ENCODE results near the gene CCDC117.
"Not testable (repeated sequence)": the region's sequence is repeated elsewhere in the genome, so short reads cannot be mapped to it uniquely, and the experiment has no call there.

Gene CCDC117

DNA sequence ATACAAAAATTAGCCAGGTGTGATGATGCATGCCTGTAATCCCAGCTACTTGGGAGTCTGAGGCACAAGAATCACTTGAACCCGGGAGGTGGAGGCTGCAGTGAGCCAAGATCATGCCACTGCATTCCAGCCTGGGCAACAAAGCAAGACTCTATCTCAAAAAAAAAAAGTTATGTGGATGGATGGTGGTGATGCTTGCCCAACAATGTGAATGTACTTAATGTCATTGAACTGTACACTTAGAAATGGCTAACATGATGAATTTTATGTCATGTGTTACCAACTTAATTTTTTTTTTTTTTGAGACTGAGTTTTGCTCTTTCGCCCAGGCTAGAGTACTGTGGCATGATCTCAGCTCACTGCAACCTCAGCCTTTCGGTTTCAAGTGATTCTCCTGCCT lies 18.0 kb upstream of the CCDC117 start:
- not testable (repeated sequence) for H3K27me3 Mint-ChIP-seq; H3K27ac Mint-ChIP-seq; H3K4me3 Mint-ChIP-seq; H3K9me3 Mint-ChIP-seq; H3K4me1 Mint-ChIP-seq (ENCODE audit: low read depth)
- peaks cover 23% of the 10 kb centered on the region for H3K36me3 Mint-ChIP-seq (ENCODE audit: low read depth)

DNA sequence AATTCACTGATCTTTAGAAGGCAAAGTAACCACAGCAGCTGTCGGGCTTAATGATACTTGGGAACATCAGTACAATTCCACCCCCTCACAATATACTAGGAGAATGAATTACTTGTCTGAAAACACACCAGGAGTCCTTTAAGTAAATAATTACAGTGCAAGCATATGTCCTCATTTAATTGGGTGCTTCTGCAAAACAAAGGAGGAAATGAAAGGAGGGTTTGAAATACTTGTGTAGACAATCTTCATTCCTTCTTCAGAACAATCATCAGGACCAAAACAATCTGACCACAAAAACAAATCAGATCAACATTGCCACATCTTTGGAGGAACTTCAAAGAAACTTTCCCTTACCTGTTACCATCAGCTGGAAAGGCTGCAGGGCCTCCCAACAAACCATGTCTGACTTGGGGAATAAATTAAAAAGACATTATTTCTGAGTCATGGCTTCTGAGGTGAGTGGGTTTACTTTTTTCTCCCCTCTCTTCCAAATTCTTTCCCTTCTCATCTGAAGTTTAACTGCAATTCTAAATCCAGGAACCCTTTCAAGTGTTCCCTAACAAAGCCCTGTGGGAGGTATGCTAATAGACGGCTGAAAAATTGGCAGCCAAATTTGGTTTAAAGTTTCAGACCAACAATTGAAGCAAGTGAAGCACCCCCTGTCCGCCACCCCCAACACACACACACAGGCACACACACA lies 12.5 kb upstream of the CCDC117 start:
- H3K4me1 Mint-ChIP-seq (ENCODE audit: low read depth): peaks cover 9% of the 10 kb centered on the region
- H3K27ac Mint-ChIP-seq: no peak overlapping the region
- H3K4me3 Mint-ChIP-seq: no peak overlapping the region
- H3K27me3 Mint-ChIP-seq: no peaks in the 10 kb centered on the region
- no peaks in the 10 kb centered on the region for H3K9me3 Mint-ChIP-seq
- peaks cover 4% of the 10 kb centered on the region for H3K36me3 Mint-ChIP-seq (ENCODE audit: low read depth)

DNA sequence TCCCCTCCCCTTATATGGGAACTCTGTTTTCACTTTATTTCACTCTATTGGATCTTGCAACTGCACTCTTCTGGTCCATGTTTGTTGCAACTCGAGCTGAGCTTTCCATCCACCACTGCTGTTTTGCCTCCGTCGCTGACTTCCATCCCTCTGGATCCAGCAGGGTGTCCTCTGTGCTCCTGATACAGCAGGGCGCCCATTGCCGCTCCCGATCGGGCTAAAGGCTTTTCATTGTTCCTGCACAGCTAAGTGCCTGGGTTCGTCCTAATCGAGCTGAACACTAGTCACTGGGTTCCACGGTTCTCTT lies 11.1 kb upstream of the CCDC117 start:
- H3K27ac Mint-ChIP-seq: no peak overlapping the region
- no peaks in the 10 kb centered on the region for H3K36me3 Mint-ChIP-seq (ENCODE audit: low read depth)
- H3K4me1 Mint-ChIP-seq (ENCODE audit: low read depth): peaks cover 9% of the 10 kb centered on the region
- H3K27me3 Mint-ChIP-seq: no peaks in the 10 kb centered on the region
- H3K9me3 Mint-ChIP-seq: no peaks in the 10 kb centered on the region
- no peak overlapping the region for H3K4me3 Mint-ChIP-seq

DNA sequence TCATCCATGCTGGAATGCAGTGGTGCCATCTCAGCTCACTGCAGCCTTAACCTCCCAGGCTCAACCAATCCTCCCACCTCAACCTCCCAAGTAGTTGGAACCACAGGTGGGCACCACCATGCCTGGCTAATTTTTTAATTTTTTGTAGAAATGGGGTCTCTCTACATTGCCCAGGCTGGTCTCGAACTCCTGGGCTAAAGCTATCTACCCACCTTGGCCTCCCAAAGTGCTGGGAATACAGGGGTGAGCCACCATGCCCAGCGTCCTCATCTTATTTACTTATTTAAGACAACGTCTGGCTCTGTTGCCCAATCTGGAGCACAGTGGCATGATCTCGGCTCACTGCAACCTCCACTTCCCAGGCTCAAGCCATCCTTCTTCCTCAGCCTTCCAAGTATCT lies 10.5 kb upstream of the CCDC117 start:
- not testable (repeated sequence) for H3K9me3 Mint-ChIP-seq; H3K36me3 Mint-ChIP-seq (ENCODE audit: low read depth); H3K27me3 Mint-ChIP-seq; H3K4me3 Mint-ChIP-seq; H3K4me1 Mint-ChIP-seq (ENCODE audit: low read depth); H3K27ac Mint-ChIP-seq

DNA sequence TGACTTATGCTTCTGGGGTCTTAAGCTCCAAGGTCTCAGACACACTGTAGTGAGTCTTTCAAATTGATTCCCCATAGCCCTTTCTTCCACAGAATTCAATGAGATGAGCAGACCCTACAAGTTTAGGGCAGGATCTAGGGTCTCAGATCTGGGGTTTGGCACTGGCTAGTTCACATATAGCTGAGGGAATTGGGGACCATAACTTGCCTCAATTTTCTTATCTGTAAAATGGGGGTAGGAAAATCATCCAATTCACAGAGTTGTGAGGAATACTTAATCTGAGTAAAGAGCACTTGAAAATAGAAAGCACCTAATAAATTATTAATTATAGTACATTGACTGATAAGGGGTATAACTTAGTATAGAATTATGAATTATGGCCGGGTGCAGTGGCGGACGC lies 5.9 kb upstream of the CCDC117 start:
- no peak overlapping the region for H3K27ac Mint-ChIP-seq
- no peaks in the 10 kb centered on the region for H3K36me3 Mint-ChIP-seq (ENCODE audit: low read depth)
- H3K27me3 Mint-ChIP-seq: no peaks in the 10 kb centered on the region
- no peaks in the 10 kb centered on the region for H3K9me3 Mint-ChIP-seq
- H3K4me1 Mint-ChIP-seq (ENCODE audit: low read depth): no peaks in the 10 kb centered on the region
- H3K4me3 Mint-ChIP-seq: no peak overlapping the region

DNA sequence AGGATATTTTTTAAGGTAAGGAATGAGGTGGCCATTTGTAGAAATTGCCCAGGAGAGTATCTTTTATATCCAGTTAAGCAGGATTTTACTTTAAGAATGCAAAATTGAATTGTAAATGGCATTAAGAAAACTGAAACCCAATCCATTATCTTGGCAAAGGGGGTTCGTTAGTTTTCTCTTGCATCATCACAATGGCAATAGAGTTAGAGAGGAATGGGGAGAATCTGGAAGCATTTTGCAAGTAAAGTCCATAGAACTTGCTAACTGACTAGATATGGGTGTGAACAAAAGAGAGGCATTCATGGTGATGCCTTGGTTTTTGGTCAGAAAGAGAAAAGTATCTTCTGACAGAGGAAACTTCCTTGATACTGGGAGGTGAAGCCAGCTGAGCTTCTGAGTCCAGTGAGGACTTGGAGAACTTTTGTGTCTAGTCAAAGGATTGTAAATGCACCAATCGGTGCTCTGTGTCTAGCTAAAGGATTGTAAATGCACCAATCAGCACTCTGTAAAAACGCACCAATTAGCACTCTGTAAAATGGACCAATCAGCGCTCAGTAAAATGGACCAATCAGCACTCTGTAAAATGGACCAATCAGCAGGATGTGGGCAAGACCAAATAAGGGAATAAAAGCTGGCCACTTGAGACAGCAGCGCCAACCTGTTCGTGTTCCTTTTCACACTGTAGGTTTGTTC lies 3.6 kb upstream of the CCDC117 start:
- no peaks in the 10 kb centered on the region for H3K27me3 Mint-ChIP-seq
- no peak overlapping the region for H3K27ac Mint-ChIP-seq
- peaks cover 6% of the 10 kb centered on the region for H3K36me3 Mint-ChIP-seq (ENCODE audit: low read depth)
- no peak overlapping the region for H3K4me3 Mint-ChIP-seq
- H3K9me3 Mint-ChIP-seq: no peaks in the 10 kb centered on the region
- peaks cover 9% of the 10 kb centered on the region for H3K4me1 Mint-ChIP-seq (ENCODE audit: low read depth)

DNA sequence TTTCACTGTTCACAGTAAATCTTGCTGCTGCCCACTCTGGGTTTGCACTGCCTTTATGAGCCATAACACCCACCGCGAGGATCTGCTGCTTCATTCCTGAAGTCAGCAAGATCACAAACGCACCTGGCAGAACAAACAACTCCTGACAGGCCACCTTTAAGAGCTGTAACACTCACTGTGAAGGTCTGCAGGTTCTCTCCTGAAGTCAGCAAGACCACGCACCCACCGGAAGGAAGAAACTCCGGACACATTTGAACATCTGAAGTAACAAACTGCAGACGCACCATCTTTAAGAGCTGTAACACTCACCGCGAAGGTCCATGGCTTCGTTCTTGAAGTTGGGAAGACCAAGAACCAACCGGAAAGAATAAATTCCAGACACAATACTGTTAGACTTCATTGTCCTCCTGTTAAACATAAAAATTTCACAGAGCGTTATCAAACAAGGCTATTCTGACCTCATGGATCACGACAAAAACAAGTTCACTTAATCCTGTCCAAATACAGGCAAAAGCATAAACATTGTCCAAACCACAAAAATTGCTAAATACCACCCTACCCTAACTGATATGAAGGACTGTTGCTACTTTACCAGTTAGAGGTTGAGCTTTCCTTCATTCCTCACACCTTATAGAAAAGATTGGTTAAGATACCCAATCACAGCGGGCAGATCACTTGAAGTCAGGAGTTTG lies 3.0 kb upstream of the CCDC117 start:
- Mint-ChIP-seq H3K4me3 (no peak overlapping the region), H3K4me1 (ENCODE audit: low read depth) (peaks cover 15% of the 10 kb centered on the region), H3K36me3 (ENCODE audit: low read depth) (peaks cover 10% of the 10 kb centered on the region), H3K27me3 (no peaks in the 10 kb centered on the region), H3K27ac (no peak overlapping the region), H3K9me3 (no peaks in the 10 kb centered on the region)

DNA sequence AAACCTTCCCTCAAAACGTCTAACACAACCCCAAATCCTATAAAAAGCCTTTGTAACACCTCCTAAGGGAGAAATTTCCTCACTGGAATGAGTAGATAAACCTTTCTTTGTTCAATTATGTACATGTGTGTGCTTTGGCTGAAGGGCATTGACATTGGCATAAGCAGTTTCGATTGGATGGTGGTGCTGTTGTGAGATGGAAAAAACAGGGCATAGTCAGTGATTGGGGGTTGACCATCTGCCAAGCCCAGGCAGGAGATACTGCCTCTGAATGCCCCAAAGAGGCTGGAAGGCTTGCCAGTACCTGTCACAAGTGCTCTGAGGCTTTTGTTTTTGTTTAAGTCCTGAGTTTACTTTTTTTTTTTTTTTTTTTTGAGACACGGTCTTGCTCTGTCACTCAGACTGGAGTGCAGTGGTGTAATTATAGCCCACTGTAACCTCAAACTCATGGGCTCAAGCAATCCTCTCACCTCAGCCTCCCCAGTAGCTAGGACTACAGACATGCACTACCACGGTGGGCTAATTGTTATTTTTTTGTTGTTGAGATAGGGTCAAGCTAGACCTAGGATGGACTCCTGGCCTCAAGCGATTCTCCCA lies 1.2 kb upstream of the CCDC117 start:
- Mint-ChIP-seq H3K4me3 (no peak overlapping the region), H3K27ac (no peak overlapping the region), H3K36me3 (ENCODE audit: low read depth) (peaks cover 26% of the 10 kb centered on the region), H3K4me1 (ENCODE audit: low read depth) (peaks cover 30% of the 10 kb centered on the region), H3K27me3 (no peaks in the 10 kb centered on the region), H3K9me3 (no peaks in the 10 kb centered on the region)

DNA sequence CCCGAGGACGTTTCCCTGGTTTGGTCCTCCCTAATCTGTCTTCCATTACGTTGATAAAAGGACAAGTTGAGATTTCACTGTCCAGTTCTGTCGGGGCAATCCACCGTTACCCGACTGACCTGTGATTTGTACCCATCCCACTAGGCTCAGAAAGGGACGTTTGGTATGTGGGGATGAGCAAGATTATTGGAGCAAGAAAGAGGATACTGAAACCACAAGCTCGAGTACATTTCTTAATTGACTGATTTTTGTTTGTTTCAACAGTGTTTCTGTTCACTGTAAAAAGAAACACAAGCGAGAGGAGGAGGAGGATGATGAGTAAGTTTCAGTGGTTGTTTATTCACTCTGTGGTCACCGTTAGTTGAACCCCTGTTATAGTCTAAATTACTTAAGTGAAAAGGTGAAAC lies 969 bp downstream of the CCDC117 start:
- Mint-ChIP-seq H3K4me3 (peak overlapping the region; percentile 91), H3K27ac (peak overlapping the region; percentile 92), H3K36me3 (ENCODE audit: low read depth) (peaks cover 26% of the 10 kb centered on the region)

DNA sequence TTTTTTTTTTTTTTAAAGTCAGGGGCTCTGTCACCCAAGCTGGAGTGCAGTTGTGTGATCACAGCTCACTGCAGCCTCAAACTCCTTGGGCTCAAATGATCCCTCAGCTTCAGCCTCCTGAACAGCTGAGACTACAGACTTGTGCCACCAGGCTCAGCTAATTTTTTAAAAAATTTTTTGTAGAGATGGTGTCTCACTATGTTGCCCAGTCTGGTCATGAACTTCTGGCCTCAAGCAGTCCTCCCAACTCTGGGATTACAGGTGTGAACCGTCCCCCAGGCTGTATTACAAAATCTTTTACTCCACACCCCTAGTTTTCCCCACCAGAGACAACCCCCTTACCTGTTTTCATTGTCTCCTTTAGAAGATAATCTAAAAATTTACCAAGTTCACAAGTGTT lies 1.9 kb downstream of the CCDC117 start:
- Mint-ChIP-seq H3K4me3 (peak overlapping the region; percentile 91), H3K9me3 (no peaks in the 10 kb centered on the region), H3K4me1 (ENCODE audit: low read depth) (peaks cover 32% of the 10 kb centered on the region), H3K36me3 (ENCODE audit: low read depth) (peaks cover 26% of the 10 kb centered on the region), H3K27me3 (no peaks in the 10 kb centered on the region), H3K27ac (peak overlapping the region; percentile 58)

More for the DNA sequence above, 969 bp downstream of the CCDC117 start:
- H3K27me3 Mint-ChIP-seq: no peaks in the 10 kb centered on the region
- peaks cover 30% of the 10 kb centered on the region for H3K4me1 Mint-ChIP-seq (ENCODE audit: low read depth)
- no peaks in the 10 kb centered on the region for H3K9me3 Mint-ChIP-seq

DNA sequence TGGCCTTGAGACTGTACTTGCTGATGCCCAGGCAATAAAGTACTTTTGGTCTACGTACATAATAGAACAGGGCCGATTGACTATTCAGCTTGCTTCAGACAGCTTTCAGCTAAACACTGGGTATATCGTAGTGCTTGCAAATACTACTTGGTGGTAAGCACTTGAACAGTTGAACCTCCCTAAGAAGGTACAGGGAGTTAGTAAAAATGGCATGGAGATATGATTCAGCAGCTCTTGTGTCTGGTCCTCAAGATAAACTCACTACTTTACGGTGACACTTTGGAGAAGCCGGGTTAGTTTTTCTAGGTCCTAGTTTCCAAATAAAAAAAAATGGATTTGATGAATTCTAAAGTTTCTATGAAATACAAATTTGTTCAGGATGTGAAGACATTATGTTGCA lies 7.3 kb downstream of the CCDC117 start:
- H3K9me3 Mint-ChIP-seq: no peaks in the 10 kb centered on the region
- no peak overlapping the region for H3K4me3 Mint-ChIP-seq
- peaks cover 30% of the 10 kb centered on the region for H3K4me1 Mint-ChIP-seq (ENCODE audit: low read depth)
- H3K27ac Mint-ChIP-seq: no peak overlapping the region
- H3K36me3 Mint-ChIP-seq (ENCODE audit: low read depth): peaks cover 42% of the 10 kb centered on the region
- no peaks in the 10 kb centered on the region for H3K27me3 Mint-ChIP-seq

DNA sequence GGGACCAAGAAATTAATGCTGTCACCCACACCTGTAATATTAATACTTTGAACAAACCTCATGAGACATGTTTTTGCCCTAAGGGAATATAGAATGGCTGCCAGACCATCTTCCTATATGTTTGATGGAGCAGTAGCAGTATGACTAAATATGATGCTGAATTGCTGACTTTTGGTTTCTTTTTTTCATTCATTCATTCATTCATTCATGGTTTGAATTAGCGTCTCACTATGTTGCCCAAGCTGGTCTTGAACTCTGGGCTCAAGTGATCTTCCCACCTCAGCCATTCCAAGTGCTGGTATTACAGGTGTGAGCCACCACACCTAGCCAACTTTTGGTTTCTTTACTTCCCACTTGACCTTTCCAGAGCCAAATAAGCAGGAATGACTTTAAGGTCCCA lies 7.8 kb downstream of the CCDC117 start:
- H3K9me3 Mint-ChIP-seq: no peaks in the 10 kb centered on the region
- H3K36me3 Mint-ChIP-seq (ENCODE audit: low read depth): peaks cover 42% of the 10 kb centered on the region
- no peak overlapping the region for H3K4me3 Mint-ChIP-seq
- H3K27me3 Mint-ChIP-seq: no peaks in the 10 kb centered on the region
- peaks cover 27% of the 10 kb centered on the region for H3K4me1 Mint-ChIP-seq (ENCODE audit: low read depth)
- H3K27ac Mint-ChIP-seq: no peak overlapping the region

DNA sequence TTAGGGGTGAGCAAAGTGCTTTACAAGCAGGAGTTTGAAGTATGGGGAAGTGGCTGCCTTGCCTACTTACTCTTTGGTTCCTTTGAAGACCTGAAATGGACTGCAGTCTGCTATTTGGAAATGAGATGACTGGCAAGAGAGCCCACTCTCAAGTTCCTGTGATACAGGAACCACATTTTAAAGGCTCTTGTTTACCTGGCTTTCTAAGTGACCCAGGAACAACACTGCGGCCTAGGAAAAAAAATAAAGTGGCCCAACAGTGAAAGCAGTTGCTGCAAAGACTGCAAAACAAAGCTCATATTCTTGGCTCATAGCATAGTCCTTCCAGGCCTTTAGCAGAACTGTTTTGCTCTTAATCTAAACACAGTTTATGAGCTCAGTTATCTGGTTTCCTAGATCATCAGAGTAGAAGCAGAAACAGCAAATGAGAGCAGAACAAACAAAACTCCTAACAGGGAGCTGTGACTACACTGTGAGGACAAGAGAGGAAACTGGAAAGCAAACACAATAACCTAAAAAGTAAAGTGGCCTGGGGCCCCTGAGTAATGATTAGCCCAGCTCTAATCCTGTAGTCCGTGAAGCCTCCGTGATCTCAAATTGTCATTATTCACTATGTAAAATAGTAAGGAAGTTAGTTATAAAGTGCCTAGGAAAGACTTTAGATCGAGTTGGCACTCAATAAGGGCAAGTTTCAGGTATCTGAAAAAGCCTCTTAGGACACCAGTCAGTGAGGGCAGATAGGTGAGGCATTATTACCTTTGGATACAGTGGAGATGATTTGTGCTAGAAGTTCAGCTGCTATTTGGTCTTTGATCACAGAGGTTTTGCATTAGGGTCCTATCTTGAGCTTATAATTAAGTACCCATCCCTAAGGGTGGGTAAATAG lies 11.5 kb downstream of the CCDC117 start:
- H3K27me3 Mint-ChIP-seq: no peaks in the 10 kb centered on the region
- H3K36me3 Mint-ChIP-seq (ENCODE audit: low read depth): peaks cover 62% of the 10 kb centered on the region
- H3K4me3 Mint-ChIP-seq: no peak overlapping the region
- H3K9me3 Mint-ChIP-seq: no peaks in the 10 kb centered on the region
- H3K27ac Mint-ChIP-seq: no peak overlapping the region
- peaks cover 25% of the 10 kb centered on the region for H3K4me1 Mint-ChIP-seq (ENCODE audit: low read depth)

DNA sequence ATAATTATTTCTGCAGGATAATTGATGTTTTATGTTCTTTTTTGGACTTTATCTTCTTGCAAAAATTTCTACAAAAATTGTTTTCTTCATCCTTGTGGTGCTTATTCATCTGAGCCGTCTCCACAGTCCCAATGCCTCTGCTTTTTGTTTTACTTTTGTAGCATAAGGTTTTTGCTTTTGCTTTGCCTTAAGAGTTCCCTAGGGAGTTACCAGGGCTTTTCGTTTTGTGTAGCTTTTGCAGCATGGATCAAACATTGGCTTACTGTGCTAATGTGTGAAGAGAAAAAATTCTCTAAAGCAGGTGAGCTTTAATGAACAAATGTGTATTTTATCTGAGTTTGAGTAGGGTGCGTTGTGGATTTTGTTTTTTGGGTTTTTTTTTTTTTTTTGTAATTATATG lies 16.1 kb downstream of the CCDC117 start:
- no peaks in the 10 kb centered on the region for H3K9me3 Mint-ChIP-seq
- H3K4me3 Mint-ChIP-seq: no peak overlapping the region
- no peaks in the 10 kb centered on the region for H3K27me3 Mint-ChIP-seq
- peaks cover 27% of the 10 kb centered on the region for H3K4me1 Mint-ChIP-seq (ENCODE audit: low read depth)
- H3K27ac Mint-ChIP-seq: no peak overlapping the region
- peaks cover 59% of the 10 kb centered on the region for H3K36me3 Mint-ChIP-seq (ENCODE audit: low read depth)
